COLO829 (cell line): Measurements from ENCODE around the gene GSPT1.
"Not testable (repeated sequence)": the region's sequence is repeated elsewhere in the genome, so short reads cannot be mapped to it uniquely, and the experiment has no call there.

Source experiments
- DNase-seq: peaks from one replicate; pipeline ENCODE4 v3.0.0; 2012; ENCODE audit warnings: low spot score

The GSPT1 gene

GRCh38 chr16:11857161-11857560 is 58.6 kb downstream of the GSPT1 start:
- no peak for DNase-seq

- no peak for DNase-seq
Observed at GRCh38 chr16:11852092-11852809, 63.5 kb downstream of the GSPT1 start.

GRCh38 chr16:11851294-11852091 is 64.3 kb downstream of the GSPT1 start, which contains the start of gene RSL1D1:
Gene RSL1D1, minus strand, starts transcription at chr16:11851542. Its CDS starts 30 bp downstream, at chr16:11851512.
- DNase-seq: peak; percentile 100

- DNase-seq: no peak
Observed at GRCh38 chr16:11848842-11849241, 66.9 kb downstream of the GSPT1 start.

- no peak for DNase-seq
Observed at GRCh38 chr16:11844499-11844898, 71.3 kb downstream of the GSPT1 start.

- no peak for DNase-seq
Observed at GRCh38 chr16:11843861-11844260, 71.9 kb downstream of the GSPT1 start.

GRCh38 chr16:11843206-11843605 is 72.5 kb downstream of the GSPT1 start:
- no peak for DNase-seq

GRCh38 chr16:11841026-11841425 is 74.7 kb downstream of the GSPT1 start:
- no peak for DNase-seq

GRCh38 chr16:11836650-11837244 is 79.0 kb downstream of the GSPT1 start:
- no peak for DNase-seq

GRCh38 chr16:11835891-11836649 is 79.7 kb downstream of the GSPT1 start:
- no peak for DNase-seq

- DNase-seq: no peak
Observed at GRCh38 chr16:11835309-11835708, 80.4 kb downstream of the GSPT1 start.

- no peak for DNase-seq
Observed at GRCh38 chr16:11833951-11834695, 81.6 kb downstream of the GSPT1 start.

- DNase-seq: no peak
Observed at GRCh38 chr16:11828696-11829095, 87.1 kb downstream of the GSPT1 start.

- not testable (repeated sequence) for DNase-seq
Observed at GRCh38 chr16:11825520-11826165, 90.1 kb downstream of the GSPT1 start.

- DNase-seq: no peak
Observed at GRCh38 chr16:11824362-11824761, 91.4 kb downstream of the GSPT1 start.

- not testable (repeated sequence) for DNase-seq
Observed at GRCh38 chr16:11823645-11824044, 92.1 kb downstream of the GSPT1 start.

GRCh38 chr16:11819798-11820197 is 96.0 kb downstream of the GSPT1 start:
- no peak for DNase-seq

- not testable (repeated sequence) for DNase-seq
Observed at GRCh38 chr16:11818970-11819369, 96.8 kb downstream of the GSPT1 start.
